ENCODE measurements around the gene MEF2B.
"Not testable (repeated sequence)": the region's sequence is repeated elsewhere in the genome, so short reads cannot be mapped to it uniquely, and the experiment has no call there.

Gene MEF2B

DNA sequence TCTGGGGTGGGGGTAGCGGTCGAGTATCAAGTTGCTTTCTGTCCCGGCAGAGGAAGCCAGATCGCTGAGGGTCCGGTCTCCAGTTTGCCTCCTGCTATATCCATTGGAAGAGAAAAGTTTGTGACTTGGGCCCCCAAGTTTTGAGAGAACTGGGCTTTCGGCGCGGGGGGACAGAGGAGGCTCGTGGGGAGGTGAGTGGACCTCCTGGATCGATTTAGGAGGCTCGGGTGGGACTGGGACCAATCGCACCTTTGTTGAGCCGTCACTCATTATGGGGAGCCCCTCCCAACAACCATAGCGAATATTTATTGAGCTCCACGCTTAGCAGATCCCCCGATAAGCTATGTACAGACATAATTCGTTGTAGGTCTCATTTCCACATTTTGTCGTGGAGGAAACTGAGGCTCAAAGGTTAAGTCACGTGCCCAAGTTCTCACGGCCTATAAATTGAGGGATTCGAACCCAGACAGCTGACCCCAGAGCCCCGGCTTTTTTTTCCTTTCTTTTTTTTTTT lies 22.9 kb upstream of the MEF2B start:
- no peak for DNase-seq (ENCODE audit: low read depth in 2 of 2)

DNA sequence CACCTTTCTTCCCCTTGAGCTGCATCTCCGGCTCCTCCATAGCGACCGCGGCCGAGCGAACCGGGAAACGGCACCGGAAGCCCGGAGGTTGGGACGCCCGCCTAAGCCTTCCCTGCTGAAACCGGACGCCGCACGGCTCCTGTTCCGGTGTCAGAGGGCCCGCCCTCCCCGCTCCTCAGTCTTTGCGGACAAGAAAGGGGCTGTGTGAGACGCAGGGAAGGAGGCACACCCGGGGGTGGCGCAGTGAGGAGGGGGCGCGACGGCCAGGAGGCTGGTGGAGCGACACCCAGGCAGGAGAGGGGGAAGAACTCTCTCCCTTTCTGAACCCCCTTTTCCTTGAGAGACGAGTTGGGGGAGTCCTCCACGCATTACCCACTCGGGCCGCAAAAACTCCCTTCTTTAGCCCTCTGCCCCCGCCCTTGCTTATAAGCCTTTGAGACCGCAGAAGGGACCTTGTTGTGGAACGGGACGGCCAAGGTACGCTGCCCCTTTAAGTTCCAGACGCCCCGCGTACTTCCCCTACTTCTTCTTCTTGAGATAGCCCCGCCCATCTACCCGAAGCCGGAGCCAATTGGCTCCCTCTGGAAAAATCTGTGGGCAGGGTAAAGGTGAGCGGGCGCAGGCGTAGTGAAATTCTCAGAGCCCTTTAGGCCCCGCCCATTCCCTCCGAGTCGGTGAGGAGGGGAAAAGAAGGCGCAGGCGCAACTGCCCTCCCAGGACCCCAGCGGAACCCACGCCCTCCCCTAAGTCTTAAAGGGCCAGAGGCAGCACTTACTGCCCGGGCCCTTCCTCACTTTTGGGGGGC lies 22.2 kb upstream of the MEF2B start, which contains the start of the genes BORCS8 and RFXANK:
BORCS8 (minus strand) TSS at position 75 of the 805 bp plus-strand sequence; CDS start at position 40, 35 bp downstream.
RFXANK (plus strand) TSS at position 181 of the 805 bp plus-strand sequence. CDS start 1,689 bp downstream, outside the sequence.
- peak; percentile 98 to 99 for DNase-seq (ENCODE audit: low read depth in 2 of 2)

DNA sequence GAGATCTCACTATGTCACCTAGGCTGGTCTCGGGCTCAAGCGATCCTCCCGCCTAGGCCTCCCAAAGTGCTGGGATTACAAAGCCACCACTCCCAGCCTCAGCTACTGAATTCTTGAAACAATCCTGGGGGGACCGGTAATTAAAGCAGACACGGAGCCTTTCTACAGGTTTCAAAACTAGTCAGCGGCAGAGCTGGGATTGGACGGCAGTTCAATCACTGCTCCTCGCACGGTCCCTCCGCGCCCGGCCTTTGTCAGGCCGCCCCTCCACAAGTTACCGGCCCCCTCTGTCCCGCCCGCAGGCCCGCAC lies 21.7 kb upstream of the MEF2B start:
- DNase-seq (ENCODE audit: low read depth in 2 of 2) = no peak

DNA sequence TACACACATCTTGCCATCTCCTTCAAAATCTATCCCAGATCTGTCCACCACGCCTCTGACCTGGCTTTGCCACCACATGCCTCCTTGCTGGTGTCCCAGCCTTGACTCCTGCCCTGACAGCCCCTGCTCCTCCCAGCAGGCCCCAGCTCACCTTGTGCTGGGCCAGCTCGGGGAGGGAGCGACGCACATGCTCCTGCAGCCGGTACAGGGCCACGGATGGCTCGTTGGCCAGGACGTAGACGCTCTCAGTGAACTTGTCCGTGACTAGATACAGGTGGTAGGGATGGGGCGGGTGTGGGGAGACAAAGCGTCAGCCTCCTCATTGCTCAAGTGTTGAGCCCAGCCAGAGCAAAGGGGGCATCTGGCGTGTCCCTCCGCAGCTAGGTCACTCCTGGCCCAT lies 16.7 kb upstream of the MEF2B start:
- DNase-seq (ENCODE audit: low read depth in 2 of 2) = no peak

DNA sequence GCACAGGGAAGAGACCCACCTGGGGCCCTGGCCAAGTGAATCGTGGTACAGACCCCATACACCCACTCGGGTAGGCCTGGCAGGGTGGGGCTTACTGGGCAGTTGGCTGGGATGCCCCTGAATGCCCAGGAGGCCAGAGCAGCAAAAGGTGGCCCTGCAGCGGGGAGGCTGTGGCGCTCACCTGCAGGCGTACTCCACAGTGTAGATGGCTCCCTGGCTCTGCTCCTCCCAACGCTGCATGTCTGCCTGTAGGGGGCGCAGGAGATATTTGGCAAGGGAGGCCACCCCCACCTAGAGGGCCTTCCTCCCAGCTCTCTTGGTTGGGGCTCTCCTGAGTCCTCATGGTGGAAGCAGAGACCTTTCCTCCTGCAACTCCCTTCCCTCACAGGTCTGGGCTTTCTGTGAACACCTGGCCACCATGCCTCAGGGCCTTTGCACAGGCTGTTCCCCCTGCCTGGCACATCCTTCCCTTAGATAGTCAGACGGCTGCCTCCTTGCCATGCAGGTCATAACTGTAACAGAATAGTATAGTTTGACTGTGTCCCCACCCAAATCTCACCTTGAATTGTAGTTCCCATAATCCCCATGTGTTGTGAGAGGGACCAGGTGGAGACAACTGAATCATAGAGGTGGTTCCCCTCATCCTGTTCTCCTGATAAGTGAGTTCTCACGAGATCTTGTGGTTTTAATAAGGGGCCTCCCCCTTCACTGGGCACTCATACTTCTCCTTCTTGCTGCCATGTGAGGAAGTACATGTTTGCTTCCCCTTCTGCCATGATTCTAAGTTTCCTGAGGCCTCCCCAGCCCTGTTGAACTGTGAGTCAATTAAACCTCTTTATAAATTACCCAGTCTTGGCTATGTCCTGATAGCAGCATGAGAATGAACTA lies 16.0 kb upstream of the MEF2B start:
- peak; percentile 27 to 34 for DNase-seq (ENCODE audit: low read depth in 2 of 2)

DNA sequence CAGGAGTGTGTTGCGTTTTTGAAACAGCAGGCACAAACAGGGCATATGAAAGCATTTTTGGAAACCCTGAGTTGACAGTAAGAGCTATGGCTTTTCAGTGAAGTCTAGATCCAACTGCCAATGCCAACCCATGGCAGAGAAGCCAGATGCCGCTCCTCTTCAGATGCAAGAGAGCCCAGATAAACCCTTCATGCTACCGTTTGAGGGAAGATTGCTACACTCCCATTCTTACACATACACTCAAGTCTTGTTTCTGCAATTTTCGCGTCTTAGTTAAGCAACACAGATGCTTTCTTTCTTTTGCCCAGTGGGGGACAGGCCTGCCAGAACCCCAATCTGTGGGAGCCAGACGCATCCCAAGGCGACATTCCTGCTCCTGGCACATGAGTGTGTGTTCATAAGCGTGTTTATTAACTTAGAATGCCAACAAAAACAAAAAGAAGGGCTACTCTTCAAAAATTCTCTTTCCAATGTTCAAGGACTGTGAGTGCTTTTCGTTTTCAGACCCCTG lies 11.5 kb upstream of the MEF2B start:
- DNase-seq (ENCODE audit: low read depth in 2 of 2) = no peak

DNA sequence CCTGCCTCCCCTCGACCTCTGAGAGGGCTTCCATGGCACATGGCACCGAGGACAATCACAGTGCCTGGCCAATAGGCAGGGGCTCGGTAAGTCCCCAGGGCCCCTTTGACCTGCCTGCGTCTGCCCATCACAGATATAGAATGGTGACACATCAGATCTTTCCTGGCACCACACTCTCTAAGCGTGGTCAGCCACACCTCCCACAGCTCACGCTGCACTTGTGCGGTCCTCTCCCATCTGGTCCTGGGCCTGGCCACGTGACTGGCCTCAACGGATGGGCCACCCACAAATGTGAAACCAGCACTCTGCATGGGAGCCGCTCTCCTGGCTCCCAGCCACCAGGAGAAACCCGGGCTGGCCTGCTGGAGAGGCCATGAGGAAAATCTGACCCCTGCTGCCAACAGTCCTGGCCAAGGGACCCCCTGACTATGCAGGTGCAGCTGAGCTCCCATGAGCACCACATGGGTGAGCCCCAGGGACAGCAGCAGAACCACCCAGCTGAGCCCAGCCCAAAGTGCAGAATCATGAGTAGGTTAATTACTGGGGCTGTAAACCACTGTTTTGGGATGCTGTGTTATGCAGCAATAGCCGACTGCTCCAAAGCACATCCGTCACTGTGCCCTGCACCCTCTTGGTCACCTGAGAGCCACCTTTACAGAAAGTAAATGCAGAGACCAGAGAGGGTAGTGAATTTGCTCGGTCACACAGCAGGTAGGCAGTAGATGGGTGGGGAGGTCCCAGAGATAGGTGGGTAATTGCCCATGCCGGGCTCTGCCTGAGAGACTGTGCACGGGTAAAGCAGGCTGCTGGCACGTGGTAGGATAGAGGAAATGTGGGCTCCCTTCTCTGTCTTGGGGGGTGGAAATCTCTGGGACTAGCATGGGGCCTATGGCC lies 9.7 kb upstream of the MEF2B start:
- no peak for DNase-seq (ENCODE audit: low read depth in 2 of 2)

DNA sequence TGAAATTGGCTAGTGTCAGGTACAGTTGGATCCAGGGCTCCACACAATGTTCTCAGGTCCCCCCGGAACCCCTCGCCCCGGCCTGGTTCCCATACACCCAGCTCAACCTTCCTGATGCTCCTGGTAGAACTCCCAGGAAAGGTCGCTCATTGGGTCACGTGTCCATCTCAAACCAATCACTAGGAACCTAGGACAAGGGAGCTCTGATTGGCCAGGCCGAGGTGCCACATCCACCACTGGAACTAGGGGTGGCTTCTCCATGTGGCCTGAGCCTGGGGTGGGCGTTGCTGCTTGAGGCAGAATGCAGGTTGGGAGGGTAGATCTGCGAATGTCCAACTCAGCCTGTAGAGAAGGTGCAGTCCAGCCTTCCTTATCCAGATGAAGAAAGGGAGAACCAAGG lies 6.9 kb upstream of the MEF2B start:
- no peak for DNase-seq (ENCODE audit: low read depth in 2 of 2)

DNA sequence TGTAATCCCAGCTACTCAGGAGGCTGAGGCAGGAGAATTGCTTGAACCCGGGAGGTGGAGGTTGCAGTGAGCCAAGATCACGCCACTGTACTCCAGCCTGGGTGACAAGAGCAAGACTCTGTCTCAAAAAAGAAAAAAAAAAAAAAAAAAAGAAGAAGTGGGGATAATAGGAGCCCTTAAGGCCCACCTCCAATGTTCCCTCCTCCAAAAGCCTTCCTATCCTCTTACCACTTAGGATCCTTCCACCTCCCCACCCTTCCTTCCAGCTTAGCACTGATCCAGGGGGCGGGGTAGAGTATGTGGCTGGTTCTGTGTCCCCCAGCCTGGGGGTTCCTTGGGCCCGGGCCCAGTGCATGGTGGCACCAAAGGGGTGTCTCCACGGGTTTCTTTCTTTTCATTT lies 3.2 kb upstream of the MEF2B start:
- not testable (repeated sequence) for DNase-seq (ENCODE audit: low read depth in 2 of 2)

DNA sequence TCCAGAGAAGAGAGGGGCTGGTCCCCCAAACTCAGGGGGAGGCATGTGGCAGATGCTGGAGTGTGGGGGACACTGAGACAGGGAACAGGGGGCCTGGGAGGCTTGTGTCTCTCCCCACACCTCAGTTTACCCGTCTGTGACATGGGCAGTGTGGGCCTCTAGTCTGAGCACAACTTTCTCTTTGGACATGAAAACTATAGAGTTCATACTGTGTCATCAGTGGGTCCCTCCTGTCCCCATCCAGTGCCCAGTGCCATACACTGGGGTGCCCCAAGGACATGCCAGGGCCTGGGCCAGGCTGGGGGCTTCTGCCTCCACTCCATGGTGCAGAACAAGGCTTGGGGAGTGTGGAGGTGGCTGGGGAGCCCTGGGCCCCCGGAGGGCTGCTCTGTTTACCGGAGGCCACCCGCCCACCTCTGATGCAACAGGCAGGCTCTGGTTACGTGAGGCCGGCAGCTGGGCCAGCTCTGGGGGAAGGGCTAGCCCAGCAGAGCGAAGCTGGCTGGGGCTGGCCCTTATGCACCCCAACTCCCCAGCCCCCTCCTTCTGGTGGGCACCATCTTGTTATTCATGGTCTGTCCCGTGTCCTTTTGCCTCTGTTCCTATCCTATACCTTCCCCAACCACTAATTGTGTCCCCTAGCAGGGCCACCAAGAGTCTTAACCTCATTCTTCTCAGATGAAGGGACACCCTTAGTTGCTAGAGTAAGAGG lies 1.9 kb upstream of the MEF2B start:
- no peak for DNase-seq (ENCODE audit: low read depth in 2 of 2)

DNA sequence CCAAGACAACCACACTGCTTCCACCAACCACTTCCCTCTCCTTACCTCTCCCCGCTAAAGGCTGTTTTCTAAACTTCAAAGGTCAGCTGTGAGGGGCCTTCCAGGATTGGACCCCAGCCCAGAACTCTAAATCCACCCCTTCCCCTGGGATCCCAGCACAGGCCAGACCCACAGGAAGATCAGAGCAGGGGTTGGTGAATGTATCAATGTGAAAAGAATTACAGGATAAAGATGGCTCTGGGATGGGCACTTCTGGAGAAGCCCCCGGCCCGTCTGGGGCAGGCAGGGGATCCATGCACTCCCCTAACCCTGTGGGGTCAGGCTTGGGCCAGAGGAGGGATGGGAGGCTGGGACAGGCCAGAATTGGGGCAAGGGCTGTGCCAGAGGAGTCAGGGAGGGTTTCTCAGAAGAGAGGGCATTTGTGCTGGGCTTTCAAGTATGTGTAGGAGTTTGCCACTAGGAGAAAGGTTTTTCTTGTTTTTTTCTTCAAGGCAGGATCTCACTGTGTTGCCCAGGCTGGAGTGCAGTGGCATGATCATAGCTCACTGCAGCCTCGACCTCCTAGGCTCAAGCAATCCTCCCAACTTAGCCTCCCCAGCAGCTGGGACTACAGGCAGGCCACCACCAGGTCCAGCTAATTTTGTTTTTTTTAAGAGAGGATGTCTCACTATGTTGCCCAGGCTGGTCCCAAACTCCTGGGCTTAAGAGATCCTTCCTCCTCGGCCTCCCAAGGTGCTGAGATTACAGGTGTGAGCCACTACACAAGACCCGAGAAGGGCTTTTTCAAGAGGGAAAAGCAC lies 1.0 kb upstream of the MEF2B start:
- no peak for DNase-seq (ENCODE audit: low read depth in 2 of 2)

- no peak for DNase-seq (ENCODE audit: low read depth in 2 of 2)
These were observed 619 bp downstream of the MEF2B start for GRCh38 chr19:19169236-19170052.

DNA sequence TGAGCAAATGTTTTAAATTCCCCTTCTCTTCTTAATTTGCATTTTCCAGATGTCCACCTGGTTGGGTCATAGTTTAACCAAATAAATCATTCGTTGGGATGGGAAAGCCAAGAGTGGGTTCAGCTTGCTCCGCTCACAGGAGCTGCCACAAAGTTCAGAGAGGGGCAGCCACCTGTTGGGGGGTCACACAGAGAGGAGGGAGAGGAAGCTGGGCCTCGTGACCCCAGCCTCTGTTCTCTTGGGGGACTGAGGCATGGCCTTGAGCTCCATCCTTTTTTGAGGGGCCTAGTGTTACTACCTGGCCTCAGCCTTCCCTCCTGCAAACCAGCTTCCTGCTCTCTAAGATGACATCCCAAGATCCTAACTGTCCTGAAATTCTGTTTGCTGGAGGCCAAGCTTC lies 2.5 kb downstream of the MEF2B start:
- DNase-seq (ENCODE audit: low read depth in 2 of 2) = no peak

DNA sequence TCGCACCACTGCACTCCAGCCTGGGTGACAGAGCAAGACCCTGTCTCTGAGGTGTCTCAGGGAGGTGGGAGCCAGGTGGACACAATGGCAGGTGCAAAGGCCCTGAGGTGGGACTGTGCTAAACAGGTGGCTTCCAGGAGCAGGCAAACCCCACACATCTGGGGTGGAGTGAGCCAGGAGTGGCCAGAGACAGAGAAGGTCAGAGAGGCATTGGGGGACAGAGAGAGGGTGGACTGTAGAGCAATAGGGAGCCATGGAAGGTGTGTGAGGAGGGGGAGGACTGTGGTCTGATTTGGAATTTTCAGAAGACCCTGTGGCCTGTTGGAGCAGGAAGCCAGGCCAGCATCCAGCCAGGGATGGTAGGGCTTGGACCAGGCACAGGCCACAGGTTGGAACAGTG lies 4.7 kb downstream of the MEF2B start:
- DNase-seq (ENCODE audit: low read depth in 2 of 2) = no peak

GRCh38 chr19:19162495-19162894 lies 7.6 kb downstream of the MEF2B start:
- no peak for DNase-seq (ENCODE audit: low read depth in 2 of 2)

DNA sequence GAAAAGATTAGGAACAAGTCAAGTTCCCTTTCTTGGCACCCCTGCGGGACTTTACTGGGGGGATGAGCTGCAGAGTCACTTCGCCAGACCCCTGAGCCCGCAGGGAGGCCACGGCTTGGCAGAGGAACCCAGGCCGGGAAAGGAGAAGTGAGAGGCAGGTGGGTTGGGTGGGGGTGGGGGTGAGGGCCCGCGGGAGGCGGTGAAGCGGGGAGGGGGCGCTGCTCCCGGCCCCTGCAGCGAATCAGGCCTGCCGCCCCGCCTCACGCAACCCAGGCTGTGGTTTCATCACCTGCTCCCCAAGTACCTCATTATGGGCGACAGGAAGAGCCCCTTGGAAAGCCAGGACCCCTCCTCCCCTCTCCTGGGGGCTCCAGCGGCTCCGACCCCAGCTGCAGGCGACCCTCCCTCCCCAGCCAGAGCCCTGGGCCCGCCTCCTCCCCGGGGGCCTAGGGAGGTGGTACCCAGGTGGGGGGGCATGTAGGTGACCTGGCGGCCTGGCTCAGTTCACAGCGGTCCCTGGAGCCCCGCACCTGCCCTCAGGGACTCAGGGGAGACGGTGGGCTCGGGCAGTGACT lies 9.5 kb downstream of the MEF2B start:
- DNase-seq (ENCODE audit: low read depth in 2 of 2) = no peak

DNA sequence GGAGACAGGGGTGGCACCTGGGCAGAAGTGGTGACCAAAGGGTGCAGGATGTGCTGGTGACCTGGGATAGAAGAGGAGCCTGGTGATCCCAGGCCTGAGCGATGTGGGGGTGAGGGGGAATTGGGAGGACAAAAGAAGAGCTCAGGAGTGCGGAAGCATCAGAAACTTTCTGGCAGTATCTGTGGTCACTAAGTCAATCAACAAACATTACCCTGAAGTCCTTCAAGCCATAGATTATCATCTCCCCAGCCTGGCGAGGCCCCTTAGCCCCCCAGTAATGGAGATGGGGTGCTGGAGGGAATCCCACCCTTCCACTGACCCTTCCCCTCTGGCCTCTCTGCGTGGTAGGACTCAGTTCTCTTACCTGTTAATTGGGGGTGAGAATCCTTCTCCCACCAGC lies 10.5 kb downstream of the MEF2B start:
- no peak for DNase-seq (ENCODE audit: low read depth in 2 of 2)

GRCh38 chr19:19157808-19158207 lies 12.3 kb downstream of the MEF2B start:
- DNase-seq (ENCODE audit: low read depth in 2 of 2) = no peak
